Transverse colon (tissue), 3 donors: Measurements from ENCODE around the gene BTG4.

Experiments used
- CTCF ChIP-seq, 5 experiments: fragments of 200-600 bp in 3 of 5; fragments of 450-650 bp in 2 of 5; sonication (generic) in 3 of 5; IDR thresholded peaks; 1 replicate in 2 of 5; 2 replicates in 3 of 5; pipeline ENCODE4 v1.5.1; 2016 to 2017; ENCODE audit warnings: antibody characterized with exemption in 5 of 5, inconsistent platforms in 3 of 5, mild to moderate bottlenecking in 2 of 5, moderate library complexity in 1 of 5
- POLR2A ChIP-seq: fragments of 450-650 bp; IDR thresholded peaks from one replicate; pipeline ENCODE4 v1.6.1; 2016; ENCODE audit warnings: antibody characterized with exemption, mild to moderate bottlenecking, moderate library complexity

GRCh38 chr11:111560800-111561199 lies 48.6 kb upstream of the BTG4 start:
- no peak for TF ChIP-seq CTCF (IDR thresholded peaks at IDR 0.05)
- no peak for TF ChIP-seq POLR2A
